B cell (primary cell): ENCODE results near the gene ZNF445. TPM values are rescaled to one million over a fixed set of nuclear protein-coding genes. Genes with fewer than 3 reads are reported as not detected.

Source experiments
- ATAC-seq: fragments of 200-7000 bp; cut with Tn5 transposase; one replicate; pipeline ENCODE4 v1.10.0; 2021; ENCODE audit warnings: low read depth, mild to moderate bottlenecking, moderate number of reproducible peaks, moderate library complexity
- CTCF ChIA-PET: fragments of 350-600 bp; sonication (Branson Sonifier 250); formaldehyde crosslinking; loops from one replicate; lab custom pipeline; 2021; ENCODE audit warnings: antibody characterized with exemption, inconsistent platforms; lab: Charles Lee
- POLR2A ChIA-PET: fragments of 350-600 bp; sonication (Branson Sonifier 250); formaldehyde crosslinking; loops from one replicate; lab custom pipeline; 2021; ENCODE audit warnings: antibody characterized with exemption; lab: Charles Lee
- DNase-seq: peaks from one replicate; pipeline ENCODE4 v3.0.0; 2013
- H2AFZ ChIP-seq: 2 replicates; pipeline ENCODE4 v1.6.1; 2012; ENCODE audit warnings: mild to moderate bottlenecking, low read depth, low read length; ENCODE audit not compliant: insufficient read depth, poor library complexity, severe bottlenecking
- H3K27ac ChIP-seq, 2 donors: 1 replicate in 1 of 2; 2 replicates in 1 of 2; pipeline ENCODE4 v1.5.1; 2012 to 2013; ENCODE audit warnings: low read length in 2 of 2, mild to moderate bottlenecking in 2 of 2, moderate library complexity in 1 of 2
- H3K27me3 ChIP-seq, 4 experiments: fragments of 200-600 bp in 1 of 4; sonication (generic) in 1 of 4; replicated peaks in 1 of 4; 1 replicate in 2 of 4; 2 replicates in 2 of 4; pipeline versions ENCODE4 v1.6.1 to v1.7.0; 2013 to 2016; ENCODE audit warnings: low read length in 3 of 4, mild to moderate bottlenecking in 2 of 4, mixed read lengths in 1 of 4, moderate library complexity in 1 of 4; ENCODE audit not compliant: insufficient read depth in 4 of 4, control insufficient read depth in 3 of 4; ENCODE audit errors: control extremely low read depth in 1 of 4
- H3K36me3 ChIP-seq, 2 experiments: replicated peaks in 1 of 2; 1 replicate in 1 of 2; 2 replicates in 1 of 2; pipeline versions ENCODE4 v1.6.1 to v1.7.1; 2013; ENCODE audit warnings: low read length in 1 of 2; ENCODE audit not compliant: insufficient read depth in 2 of 2, control insufficient read depth in 1 of 2; ENCODE audit errors: control extremely low read depth in 1 of 2, extremely low read depth in 1 of 2
- H3K4me1 ChIP-seq, 2 donors: fragments of 200-600 bp in 1 of 2; sonication (generic) in 1 of 2; 1 replicate in 1 of 2; 2 replicates in 1 of 2; pipeline versions ENCODE4 v1.5.1 to v1.6.1; 2013 to 2017; ENCODE audit warnings: low read length in 2 of 2; ENCODE audit not compliant: control insufficient read depth in 2 of 2, insufficient read depth in 2 of 2
- H3K4me2 ChIP-seq: replicated peaks from 2 replicates; pipeline ENCODE3; 2012; ENCODE audit warnings: mild to moderate bottlenecking, low read depth, low read length; ENCODE audit not compliant: poor library complexity, severe bottlenecking
- H3K4me3 ChIP-seq, 5 experiments: fragments of 200-600 bp in 1 of 5; sonication (generic) in 1 of 5; 1 replicate in 3 of 5; 2 replicates in 2 of 5; pipeline versions ENCODE4 v1.5.1 to v1.7.0; 2011 to 2016; ENCODE audit warnings: low read length in 4 of 5, mild to moderate bottlenecking in 4 of 5, low read depth in 2 of 5, control low read depth in 1 of 5, moderate library complexity in 1 of 5; ENCODE audit not compliant: insufficient read depth in 1 of 5; ENCODE audit errors: control extremely low read depth in 1 of 5, extremely low read depth in 1 of 5
- H3K79me2 ChIP-seq: fragments of 200-600 bp; sonication (generic); one replicate; pipeline ENCODE4 v1.6.0; 2016; ENCODE audit warnings: low read length; ENCODE audit not compliant: control insufficient read depth, insufficient read depth
- H3K9ac ChIP-seq: fragments of 200-600 bp; sonication (generic); 2 replicates; pipeline ENCODE4 v1.6.1; 2017; ENCODE audit warnings: mild to moderate bottlenecking, low read length, moderate library complexity
- H3K9me3 ChIP-seq, 3 donors: one replicate each; pipeline versions ENCODE4 v1.6.1 to v1.7.1; 2013; ENCODE audit warnings: low read length in 2 of 3; ENCODE audit not compliant: control insufficient read depth in 2 of 3, insufficient read depth in 1 of 3; ENCODE audit errors: control extremely low read depth in 1 of 3
- H4K20me1 ChIP-seq: 2 replicates; pipeline ENCODE4 v1.6.0; 2012; ENCODE audit warnings: mild to moderate bottlenecking, low read length; ENCODE audit not compliant: insufficient read depth, control insufficient read depth, poor library complexity, severe bottlenecking
- H3K27ac Mint-ChIP-seq: one replicate; pipeline ENCODE4 v1.8.0; 2021; ENCODE audit warnings: mixed read lengths
- H3K27me3 Mint-ChIP-seq: one replicate; pipeline ENCODE4 v1.8.0; 2021; ENCODE audit warnings: mixed read lengths
- H3K4me1 Mint-ChIP-seq: one replicate; pipeline ENCODE4 v1.8.0; 2021; ENCODE audit warnings: mixed read lengths
- H3K4me3 Mint-ChIP-seq: one replicate; pipeline ENCODE4 v1.8.0; 2021; ENCODE audit warnings: mixed read lengths
- H3K9me3 Mint-ChIP-seq: one replicate; pipeline ENCODE4 v1.8.0; 2022; ENCODE audit warnings: mixed read lengths; ENCODE audit not compliant: insufficient read depth
- EZH2 ChIP-seq: IDR thresholded peaks from 2 replicates; pipeline ENCODE4 v1.6.1; 2012; ENCODE audit warnings: borderline replicate concordance, low read depth, mild to moderate bottlenecking, moderate library complexity, low read length; ENCODE audit not compliant: insufficient read depth, poor library complexity, severe bottlenecking
- WGBS: methylation state at CpG from one replicate; pipeline ENCODE4 v1.1.5; 2013; ENCODE audit warnings: missing lambda C conversion rate; ENCODE audit not compliant: insufficient coverage; 5-methylcytosine and 5-hydroxymethylcytosine counted together
- intact Hi-C: fragments of 100-400 bp; cut with micrococcal nuclease; formaldehyde crosslinking; loops from one replicate; pipeline ENCODE4 v1.10.0; 2022
- polyA plus RNA-seq: library from polyadenylated mRNA; depleted of rRNA; stranded (reverse); fragments of >200 nt; gene quantifications from 2 replicates; pipeline ENCODE4 v1.2.3, GENCODE V29; 2012
- total RNA-seq, 2 donors: library from RNA; stranded (reverse); fragments of 120-200 nt in 1 of 2; gene quantifications; 1 replicate in 1 of 2; 2 replicates in 1 of 2; pipeline versions ENCODE4 v1.2.3 to v1.2.4, GENCODE V29; 2013 to 2022
- TF ChIP-seq, protein P1 (sequence below): fragments of 200-600 bp; IDR thresholded peaks from one replicate; pipeline ENCODE4 v1.8.0; 2022; ENCODE audit warnings: antibody characterized with exemption, mild to moderate bottlenecking

The ZNF445 gene
- total and polyA plus RNA-seq, 2 donors (not counting 1 experiment from before 2014, with no cell fraction given) = 2.6 to 29.7 TPM

DNA sequence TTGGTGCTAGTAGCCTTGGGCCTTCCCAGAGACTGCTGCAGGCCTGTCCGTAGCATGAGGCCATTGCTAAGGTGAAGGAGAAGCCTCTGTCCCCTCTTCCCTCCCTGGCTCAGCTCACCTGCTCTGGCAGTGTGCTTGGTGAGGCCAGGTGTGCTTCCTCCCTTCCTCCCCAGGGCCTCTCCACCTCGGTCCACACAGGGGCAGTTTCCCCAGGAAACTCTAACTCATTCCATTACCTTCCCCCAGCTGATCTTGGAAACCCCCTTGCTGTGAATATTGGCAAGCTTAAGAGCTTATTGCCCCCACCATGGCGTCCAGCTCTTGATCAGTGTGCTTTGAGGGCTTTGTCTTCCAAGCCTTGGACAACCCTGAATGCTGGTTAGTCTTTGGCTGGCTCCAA lies 52.7 kb downstream of the ZNF445 start:
- Histone ChIP-seq H4K20me1 (no peaks in the 10 kb centered on the region), H3K36me3 (no peaks in the 10 kb centered on the region), H3K9ac (no peak overlapping the region), H3K27me3 (no peaks in the 10 kb centered on the region), H3K4me3 (no peak overlapping the region), H3K4me1 (no peaks in the 10 kb centered on the region), H3K4me2 (no peak overlapping the region), H3K27ac (no peak overlapping the region), H3K79me2 (no peaks in the 10 kb centered on the region), H3K9me3 (no peaks in the 10 kb centered on the region), H2AFZ (no peak overlapping the region)
- 56% methylated on average over 3 of the region's 3 CpGs for WGBS
- intact Hi-C loops = no loop called here
- no peak for DNase-seq
- Mint-ChIP-seq H3K4me3 (no peak overlapping the region), H3K27me3 (peaks cover 6% of the 10 kb centered on the region), H3K4me1 (no peaks in the 10 kb centered on the region), H3K27ac (no peak overlapping the region), H3K9me3 (no peaks in the 10 kb centered on the region)
- POLR2A ChIA-PET = no interaction called here
- CTCF ChIA-PET = no interaction called here
- ATAC-seq = no peak
- TF ChIP-seq, protein P1, sequence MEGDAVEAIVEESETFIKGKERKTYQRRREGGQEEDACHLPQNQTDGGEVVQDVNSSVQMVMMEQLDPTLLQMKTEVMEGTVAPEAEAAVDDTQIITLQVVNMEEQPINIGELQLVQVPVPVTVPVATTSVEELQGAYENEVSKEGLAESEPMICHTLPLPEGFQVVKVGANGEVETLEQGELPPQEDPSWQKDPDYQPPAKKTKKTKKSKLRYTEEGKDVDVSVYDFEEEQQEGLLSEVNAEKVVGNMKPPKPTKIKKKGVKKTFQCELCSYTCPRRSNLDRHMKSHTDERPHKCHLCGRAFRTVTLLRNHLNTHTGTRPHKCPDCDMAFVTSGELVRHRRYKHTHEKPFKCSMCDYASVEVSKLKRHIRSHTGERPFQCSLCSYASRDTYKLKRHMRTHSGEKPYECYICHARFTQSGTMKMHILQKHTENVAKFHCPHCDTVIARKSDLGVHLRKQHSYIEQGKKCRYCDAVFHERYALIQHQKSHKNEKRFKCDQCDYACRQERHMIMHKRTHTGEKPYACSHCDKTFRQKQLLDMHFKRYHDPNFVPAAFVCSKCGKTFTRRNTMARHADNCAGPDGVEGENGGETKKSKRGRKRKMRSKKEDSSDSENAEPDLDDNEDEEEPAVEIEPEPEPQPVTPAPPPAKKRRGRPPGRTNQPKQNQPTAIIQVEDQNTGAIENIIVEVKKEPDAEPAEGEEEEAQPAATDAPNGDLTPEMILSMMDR = no peak
- TF ChIP-seq EZH2 = no peak

DNA sequence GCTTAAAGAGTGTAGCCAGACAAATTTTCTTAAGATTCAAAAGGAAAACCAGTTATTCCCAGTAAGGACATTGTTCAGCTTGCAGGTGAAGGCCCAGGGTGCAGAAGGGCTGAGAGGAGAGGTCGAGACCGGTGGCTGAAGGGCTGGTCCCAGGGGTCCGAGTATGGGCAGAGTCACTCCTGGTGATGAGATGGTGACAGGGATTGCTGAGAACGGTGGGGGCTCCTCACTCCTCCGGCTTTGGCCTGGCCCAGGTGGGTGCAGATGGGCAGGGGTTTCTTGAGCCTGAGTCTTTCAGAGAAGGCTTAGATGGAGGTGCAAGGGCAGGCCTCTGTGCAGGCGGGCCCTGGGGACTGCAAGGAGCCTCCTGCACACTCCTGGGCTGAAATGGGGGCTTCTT lies 56.2 kb downstream of the ZNF445 start:
- ChIA-PET POLR2A (no interaction called here), CTCF (no interaction called here)
- Histone ChIP-seq H3K4me1 (no peaks in the 10 kb centered on the region), H3K4me2 (no peak overlapping the region), H3K9ac (no peak overlapping the region), H4K20me1 (no peaks in the 10 kb centered on the region), H3K4me3 (no peak overlapping the region), H3K27me3 (no peaks in the 10 kb centered on the region), H3K27ac (no peak overlapping the region), H3K36me3 (no peaks in the 10 kb centered on the region), H2AFZ (no peak overlapping the region), H3K79me2 (no peaks in the 10 kb centered on the region), H3K9me3 (peaks cover 0 to 8% (median 0%) of the 10 kb centered on the region in 3 donors)
- ATAC-seq = no peak
- H3K9me3 Mint-ChIP-seq = no peaks in the 10 kb centered on the region
- DNase-seq = no peak
- intact Hi-C loops = no loop called here
- H3K4me1 Mint-ChIP-seq = no peaks in the 10 kb centered on the region
- H3K27ac Mint-ChIP-seq = no peak overlapping the region
- H3K4me3 Mint-ChIP-seq = no peak overlapping the region
- TF ChIP-seq, protein P1 = no peak
- no peak for TF ChIP-seq EZH2
- H3K27me3 Mint-ChIP-seq = peaks cover 3% of the 10 kb centered on the region
- WGBS = 89% methylated on average over 5 of the region's 6 CpGs
